ENCODE results near the gene SDR9C7. TPM values are rescaled to one million over a fixed set of nuclear protein-coding genes. Genes with fewer than 3 reads are reported as not detected.
"Not testable (repeated sequence)": the region's sequence is repeated elsewhere in the genome, so short reads cannot be mapped to it uniquely, and the experiment has no call there.

Gene SDR9C7
- total RNA-seq (under 1 TPM in 1 of 2 donors, not detected in 1; 0.43 TPM), polyA plus RNA-seq (ENCODE audit: insufficient read depth, low read depth, low replicate concordance) (0.46 TPM)
- long read RNA-seq, donor 1: 0 reads
- long read RNA-seq, donor 2: 0 reads

DNA sequence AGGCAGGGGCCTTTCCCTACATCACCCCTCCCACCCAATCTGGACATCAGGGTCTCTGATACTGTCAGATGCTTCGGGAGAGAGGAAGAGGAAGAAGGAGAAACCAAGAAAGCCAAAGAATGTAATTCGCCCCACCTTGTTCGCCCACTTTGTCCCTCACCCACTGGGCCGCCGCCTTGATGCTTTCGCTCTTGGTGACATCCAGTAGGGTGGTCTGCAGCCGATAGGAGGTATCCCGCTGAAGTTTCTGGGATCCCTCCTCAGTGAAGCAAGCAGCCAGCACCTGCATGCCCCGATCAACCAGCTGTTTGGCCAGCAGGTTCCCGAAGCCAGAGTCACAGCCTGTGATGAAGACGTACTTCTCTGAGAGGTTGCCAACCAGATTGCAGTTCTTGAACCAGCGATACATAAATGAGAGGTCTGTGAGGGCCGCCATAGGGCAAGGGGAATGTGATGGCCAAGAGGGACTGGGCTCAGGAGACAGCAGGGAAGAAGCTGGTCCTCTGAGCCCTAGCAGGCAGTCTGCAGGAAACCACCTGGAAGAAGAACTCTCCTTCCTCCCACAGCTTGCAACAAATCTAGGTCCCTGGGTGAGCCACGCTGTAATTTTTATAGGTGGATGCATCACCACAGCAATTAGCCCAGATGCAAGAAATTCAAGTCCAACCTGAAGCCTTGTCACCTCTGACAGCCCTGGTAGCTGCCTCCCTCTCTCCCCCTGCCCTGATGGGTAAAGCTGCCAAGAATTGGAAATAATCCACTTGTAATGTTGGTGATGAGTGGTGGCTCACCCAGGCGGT lies at the start of gene SDR9C7:
TSS of gene SDR9C7 (minus strand) at position 583 of the 800 bp plus-strand sequence. CDS start at position 436, 147 bp downstream.
- no peak for DNase-seq
- Histone ChIP-seq H3K27ac (no peak within 1 kb of the TSS), H3K4me1 (peaks cover 7% of the 10 kb centered on the region), H3K4me3 (no peak within 1 kb of the TSS), H3K27me3 (no peaks in the 10 kb centered on the region), H3K36me3 (ENCODE audit: low read depth, missing control alignments) (no peaks in the 10 kb centered on the region), H3K9me3 (no peaks in the 10 kb centered on the region)
- no peak for TF ChIP-seq POLR2A (IDR thresholded peaks at IDR 0.05)
- TF ChIP-seq, protein P1, sequence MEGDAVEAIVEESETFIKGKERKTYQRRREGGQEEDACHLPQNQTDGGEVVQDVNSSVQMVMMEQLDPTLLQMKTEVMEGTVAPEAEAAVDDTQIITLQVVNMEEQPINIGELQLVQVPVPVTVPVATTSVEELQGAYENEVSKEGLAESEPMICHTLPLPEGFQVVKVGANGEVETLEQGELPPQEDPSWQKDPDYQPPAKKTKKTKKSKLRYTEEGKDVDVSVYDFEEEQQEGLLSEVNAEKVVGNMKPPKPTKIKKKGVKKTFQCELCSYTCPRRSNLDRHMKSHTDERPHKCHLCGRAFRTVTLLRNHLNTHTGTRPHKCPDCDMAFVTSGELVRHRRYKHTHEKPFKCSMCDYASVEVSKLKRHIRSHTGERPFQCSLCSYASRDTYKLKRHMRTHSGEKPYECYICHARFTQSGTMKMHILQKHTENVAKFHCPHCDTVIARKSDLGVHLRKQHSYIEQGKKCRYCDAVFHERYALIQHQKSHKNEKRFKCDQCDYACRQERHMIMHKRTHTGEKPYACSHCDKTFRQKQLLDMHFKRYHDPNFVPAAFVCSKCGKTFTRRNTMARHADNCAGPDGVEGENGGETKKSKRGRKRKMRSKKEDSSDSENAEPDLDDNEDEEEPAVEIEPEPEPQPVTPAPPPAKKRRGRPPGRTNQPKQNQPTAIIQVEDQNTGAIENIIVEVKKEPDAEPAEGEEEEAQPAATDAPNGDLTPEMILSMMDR (IDR thresholded peaks at IDR 0.05): no peak
- intact Hi-C loops (cut with DNase I; ENCODE audit: low total_unique reads): no loop called here
- 93 to 95% methylated on average over 13 to 15 of the region's 15 CpGs for WGBS, 2 donors

DNA sequence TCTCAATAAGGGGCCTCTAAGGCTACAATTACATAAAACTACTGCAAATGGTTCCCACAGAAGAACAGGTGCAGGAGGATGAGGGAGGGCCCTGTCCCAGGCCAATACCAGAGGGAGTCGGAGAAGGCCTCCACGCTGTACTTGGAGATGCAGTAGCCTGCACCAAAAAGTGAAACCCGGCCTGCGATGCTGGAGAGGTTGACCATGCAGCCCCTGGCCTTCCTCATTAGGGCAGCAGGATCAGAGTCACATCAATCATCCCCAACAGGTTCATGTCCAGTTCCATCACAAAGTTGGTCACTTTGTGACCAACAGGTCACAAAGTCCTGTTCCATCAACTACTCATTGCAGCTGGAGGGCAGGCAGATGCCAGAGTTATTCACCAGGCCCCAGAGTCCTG lies 49.2 kb upstream of the SDR9C7 start:
- WGBS, 2 donors: 97% methylated on average over 4 of the region's 4 CpGs
- Histone ChIP-seq H3K27me3 (no peaks in the 10 kb centered on the region), H3K27ac (no peak overlapping the region), H3K36me3 (ENCODE audit: low read depth, missing control alignments) (no peaks in the 10 kb centered on the region), H3K4me1 (peaks cover 7% of the 10 kb centered on the region), H3K9me3 (no peaks in the 10 kb centered on the region), H3K4me3 (no peak overlapping the region)
- no peak for DNase-seq
- TF ChIP-seq, protein P1 (IDR thresholded peaks at IDR 0.05): no peak
- TF ChIP-seq POLR2A (IDR thresholded peaks at IDR 0.05): no peak
- intact Hi-C loops (cut with DNase I; ENCODE audit: low total_unique reads): no loop called here

DNA sequence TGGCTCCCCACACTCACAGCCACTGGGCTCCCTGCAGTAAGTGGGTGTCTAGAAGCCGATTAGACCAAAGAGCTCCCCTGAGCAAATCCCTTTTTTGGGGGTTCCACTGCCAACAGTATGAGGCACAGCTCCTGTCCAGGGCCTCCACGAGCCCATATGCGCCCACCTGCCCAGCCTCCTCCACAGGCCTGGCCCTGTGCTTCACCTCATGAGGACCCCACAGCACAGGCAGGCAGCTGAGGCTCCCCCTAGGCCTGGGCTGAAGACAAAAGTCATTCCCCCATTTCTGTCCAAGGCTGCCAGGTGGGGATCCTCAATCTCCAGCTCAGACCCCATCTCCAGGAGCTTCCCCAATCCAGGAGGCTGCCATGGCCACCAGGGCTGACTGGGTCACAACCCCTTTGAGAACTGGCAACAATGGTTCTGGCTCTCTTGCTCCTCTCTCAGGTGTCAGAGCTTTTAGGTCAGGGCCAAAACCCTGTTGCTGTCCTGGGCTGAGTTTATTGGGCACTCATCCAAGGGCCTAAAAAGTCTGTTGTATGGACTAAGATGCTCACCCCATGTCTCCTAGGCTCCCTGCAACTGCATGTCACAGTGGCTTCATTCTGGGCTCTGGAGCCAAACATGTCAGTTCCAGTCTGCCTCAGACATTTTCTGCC lies 48.5 kb upstream of the SDR9C7 start:
- WGBS, 2 donors: 100% methylated on average over 2 of the region's 3 CpGs
- not testable (repeated sequence) for H3K36me3 ChIP-seq (ENCODE audit: low read depth, missing control alignments)

DNA sequence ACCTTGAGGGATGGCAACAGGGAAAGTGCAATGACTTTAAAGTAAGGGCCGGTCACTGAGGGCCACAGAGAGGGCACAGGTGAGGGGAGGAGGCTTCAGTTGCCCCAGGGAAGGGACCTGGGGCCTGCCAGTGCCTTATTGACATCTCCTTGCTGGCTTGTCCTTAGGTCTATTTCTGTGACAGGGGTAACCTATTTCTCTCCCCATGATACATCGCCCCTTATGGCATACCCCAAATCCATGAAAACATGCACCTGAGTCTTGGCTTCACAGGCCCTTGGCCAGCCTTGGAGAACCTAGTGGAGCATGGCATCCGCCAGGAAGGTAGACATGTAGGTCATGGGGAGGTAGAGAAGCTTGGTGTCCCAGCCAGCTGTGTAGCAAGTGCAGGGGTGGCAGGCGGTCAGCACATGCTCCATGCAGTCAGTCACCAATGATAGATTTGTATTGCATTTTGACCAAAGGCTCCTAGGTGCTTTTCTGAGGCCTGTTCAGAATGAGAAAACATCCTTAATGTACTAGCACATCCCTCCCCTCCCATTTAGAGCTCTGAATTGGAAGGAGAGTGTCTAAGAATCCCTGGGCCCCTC lies 46.8 kb upstream of the SDR9C7 start:
- H3K36me3 ChIP-seq (ENCODE audit: low read depth, missing control alignments): no peaks in the 10 kb centered on the region
- no peaks in the 10 kb centered on the region for H3K9me3 ChIP-seq
- 94 to 98% methylated on average over 4 of the region's 4 CpGs for WGBS, 2 donors
- intact Hi-C loops (cut with DNase I; ENCODE audit: low total_unique reads): no loop called here
- H3K27ac ChIP-seq: no peak overlapping the region
- TF ChIP-seq, protein P1 (IDR thresholded peaks at IDR 0.05): no peak
- no peak for TF ChIP-seq POLR2A (IDR thresholded peaks at IDR 0.05)
- H3K27me3 ChIP-seq: no peaks in the 10 kb centered on the region
- DNase-seq: no peak
- H3K4me3 ChIP-seq: no peak overlapping the region
- no peaks in the 10 kb centered on the region for H3K4me1 ChIP-seq

More for the DNA sequence above, 48.5 kb upstream of the SDR9C7 start:
- H3K4me3 ChIP-seq; DNase-seq; H3K9me3 ChIP-seq; H3K4me1 ChIP-seq; intact Hi-C loops (cut with DNase I; ENCODE audit: low total_unique reads); H3K27me3 ChIP-seq; H3K27ac ChIP-seq: not testable (repeated sequence)

DNA sequence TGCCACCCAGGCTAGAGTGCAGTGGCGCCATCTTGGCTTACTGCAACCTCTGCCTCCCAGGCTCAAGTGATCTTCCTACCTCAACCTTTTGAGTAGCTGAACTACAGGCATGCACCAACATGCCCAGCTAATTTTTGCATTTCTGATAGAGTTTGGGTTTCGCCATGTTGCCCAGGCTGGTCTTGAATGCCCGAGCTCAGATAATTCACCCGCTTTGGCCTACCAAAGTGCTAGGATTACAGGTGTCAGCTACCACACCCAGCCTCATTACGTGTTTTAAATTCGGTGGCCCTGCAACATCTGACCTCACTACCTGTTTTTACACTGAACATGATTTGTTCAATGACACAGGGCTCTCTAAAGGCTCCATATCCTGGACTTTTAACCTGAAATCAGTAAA lies 46.1 kb upstream of the SDR9C7 start:
- Histone ChIP-seq H3K27ac (no peak overlapping the region), H3K9me3 (no peaks in the 10 kb centered on the region), H3K4me1 (no peaks in the 10 kb centered on the region), H3K36me3 (ENCODE audit: low read depth, missing control alignments) (no peaks in the 10 kb centered on the region), H3K4me3 (no peak overlapping the region), H3K27me3 (no peaks in the 10 kb centered on the region)
- WGBS, 2 donors: 95 to 97% methylated on average over 5 to 6 of the region's 6 CpGs
- intact Hi-C loops (cut with DNase I; ENCODE audit: low total_unique reads): no loop called here
- TF ChIP-seq, protein P1 (IDR thresholded peaks at IDR 0.05): no peak
- TF ChIP-seq POLR2A (IDR thresholded peaks at IDR 0.05): no peak
- DNase-seq: no peak
